Common myeloid progenitor, CD34-positive (primary cell): ENCODE results near the gene TTYH1.

ENCODE experiments used
- CTCF ChIA-PET: fragments of 350-600 bp; sonication (Branson Sonifier 250); formaldehyde crosslinking; loops from one replicate; lab custom pipeline; 2021; ENCODE audit warnings: antibody characterized with exemption; lab: Charles Lee
- POLR2A ChIA-PET: fragments of 350-600 bp; sonication (Branson Sonifier 250); formaldehyde crosslinking; loops from one replicate; lab custom pipeline; 2021; ENCODE audit warnings: antibody characterized with exemption; lab: Charles Lee
- DNase-seq, 3 donors: peaks; one replicate each; pipeline versions ENCODE4 v3.0.0 to v3.0.0-alpha.2; 2013
- H3K27ac ChIP-seq, 2 experiments: 1 replicate in 1 of 2; 2 replicates in 1 of 2; pipeline ENCODE4 v1.7.0; 2013; ENCODE audit warnings: inconsistent platforms in 2 of 2, low read length in 2 of 2, mild to moderate bottlenecking in 2 of 2, low read depth in 1 of 2, moderate library complexity in 1 of 2; ENCODE audit not compliant: severe bottlenecking in 2 of 2, insufficient read depth in 1 of 2, poor library complexity in 1 of 2
- H3K27me3 ChIP-seq, 5 experiments: replicated peaks in 2 of 5; 1 replicate in 3 of 5; 2 replicates in 2 of 5; pipeline versions ENCODE4 v1.6.1 to v1.7.0; 2013; ENCODE audit warnings: low read length in 4 of 5, mild to moderate bottlenecking in 2 of 5, moderate library complexity in 2 of 5, inconsistent platforms in 1 of 5; ENCODE audit not compliant: insufficient read depth in 5 of 5, control insufficient read depth in 4 of 5
- H3K36me3 ChIP-seq, 4 experiments: 1 replicate in 2 of 4; 2 replicates in 2 of 4; pipeline versions ENCODE4 v1.6.1 to v1.7.0; 2013; ENCODE audit warnings: low read length in 3 of 4, control low read depth in 1 of 4, mild to moderate bottlenecking in 1 of 4; ENCODE audit not compliant: control insufficient read depth in 4 of 4, insufficient read depth in 4 of 4
- H3K4me1 ChIP-seq, 4 experiments: 1 replicate in 3 of 4; 2 replicates in 1 of 4; pipeline versions ENCODE4 v1.6.1 to v1.7.1; 2013; ENCODE audit warnings: low read length in 3 of 4, mild to moderate bottlenecking in 3 of 4, control low read depth in 1 of 4, inconsistent platforms in 1 of 4, moderate library complexity in 1 of 4; ENCODE audit not compliant: control insufficient read depth in 4 of 4, insufficient read depth in 4 of 4; ENCODE audit errors: control extremely low read depth in 1 of 4
- H3K4me3 ChIP-seq, 7 experiments: 1 replicate in 4 of 7; 2 replicates in 3 of 7; pipeline versions ENCODE4 v1.5.1 to v1.7.0; 2013; ENCODE audit warnings: mild to moderate bottlenecking in 7 of 7, low read length in 6 of 7, moderate library complexity in 6 of 7, inconsistent platforms in 2 of 7, low read depth in 2 of 7, control low read depth in 1 of 7; ENCODE audit not compliant: insufficient read depth in 4 of 7, control insufficient read depth in 1 of 7; ENCODE audit errors: extremely low read depth in 1 of 7
- H3K9me3 ChIP-seq, 5 experiments: 1 replicate in 4 of 5; 2 replicates in 1 of 5; pipeline versions ENCODE4 v1.6.1 to v1.7.1; 2013; ENCODE audit warnings: low read length in 4 of 5, mild to moderate bottlenecking in 2 of 5, inconsistent platforms in 1 of 5, low read depth in 1 of 5, moderate library complexity in 1 of 5; ENCODE audit not compliant: control insufficient read depth in 4 of 5, insufficient read depth in 2 of 5; ENCODE audit errors: control extremely low read depth in 1 of 5
- WGBS: methylation state at CpG from one replicate; pipeline ENCODE4 v1.1.5; 2013; ENCODE audit not compliant: insufficient coverage; 5-methylcytosine and 5-hydroxymethylcytosine counted together

Gene TTYH1

DNA sequence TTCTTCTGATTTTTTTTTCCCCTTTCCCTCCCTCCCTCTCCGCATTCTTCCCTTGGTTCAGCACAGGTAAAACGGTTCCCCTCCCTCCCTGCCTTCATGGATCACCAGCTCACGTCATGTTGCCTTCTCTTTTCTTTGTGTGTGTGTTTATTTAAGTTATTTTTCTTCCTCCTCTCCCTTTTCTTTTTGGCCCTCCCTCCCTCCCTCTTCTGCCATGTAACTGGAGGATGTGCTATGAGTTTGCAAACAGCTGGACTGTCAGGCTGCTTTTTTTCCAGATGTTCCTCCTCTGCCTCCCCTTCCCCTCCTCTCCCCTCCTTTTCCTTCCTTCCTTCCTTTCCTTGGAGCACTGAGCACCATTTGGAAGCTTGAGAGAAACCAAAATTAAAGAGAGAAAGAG lies 46.3 kb downstream of the TTYH1 start:
- Histone ChIP-seq H3K27me3 (peaks cover 0 to 5% (median 0%) of the 10 kb centered on the region in 5 experiments), H3K4me1 (peaks cover 0 to 51% (median 38%) of the 10 kb centered on the region in 4 experiments), H3K4me3 (no peak overlapping the region), H3K27ac (no peak overlapping the region), H3K9me3 (no peaks in the 10 kb centered on the region), H3K36me3 (peaks cover 3 to 55% (median 36%) of the 10 kb centered on the region in 4 experiments)
- ChIA-PET POLR2A (interaction anchor here (0.7 to 2.3 kb wide), 4 partner anchors 8 to 1186 kb away, joined by 3 to 10 read pairs (median 6); partner anchors contain the start of gene LENG8), CTCF (interaction anchor here (1.3 to 1.4 kb wide), 2 partner anchors 11 to 45 kb away, joined by 3 to 5 read pairs; no protein-coding TSS in a partner anchor)
- DNase-seq = no peak
- WGBS = no CpG with 5 or more reads among the region's 3 CpGs

GRCh38 chr19:54462047-54462654 lies 46.9 kb downstream of the TTYH1 start:
- ChIA-PET CTCF (interaction anchor here (1.3 to 1.9 kb wide), 3 partner anchors 8 to 46 kb away, joined by 3 to 10 read pairs (median 5); no protein-coding TSS in a partner anchor), POLR2A (interaction anchor here (0.7 to 2.3 kb wide), 4 partner anchors 9 to 1185 kb away, joined by 3 to 10 read pairs (median 6); partner anchors contain the start of gene LENG8)
- H3K4me3 ChIP-seq = peak overlapping the region in 5 of 7 experiments; percentile 23 to 91 (median 81)
- peaks cover 2 to 49% (median 34%) of the 10 kb centered on the region in 4 experiments for H3K36me3 ChIP-seq
- H3K27ac ChIP-seq = peak overlapping the region in 1 of 2 experiments; percentile 54
- peaks cover 0 to 5% (median 0%) of the 10 kb centered on the region in 5 experiments for H3K27me3 ChIP-seq
- peaks cover 0 to 51% (median 38%) of the 10 kb centered on the region in 4 experiments for H3K4me1 ChIP-seq
- DNase-seq = no peak
- 87% methylated on average over 13 of the region's 15 CpGs for WGBS
- H3K9me3 ChIP-seq = no peaks in the 10 kb centered on the region

GRCh38 chr19:54462655-54463530 lies 47.6 kb downstream of the TTYH1 start:
- peaks cover 2 to 43% (median 30%) of the 10 kb centered on the region in 4 experiments for H3K36me3 ChIP-seq
- peak overlapping the region; percentile 23 to 91 (median 76) for H3K4me3 ChIP-seq
- ChIA-PET POLR2A (interaction anchor here (1.4 to 2.3 kb wide), 3 partner anchors 9 to 15 kb away, joined by 5 to 10 read pairs (median 7); partner anchors contain the start of gene LENG8), CTCF (interaction anchor here (0.8 to 1.9 kb wide), 4 partner anchors 9 to 46 kb away, joined by 3 to 10 read pairs (median 4); no protein-coding TSS in a partner anchor)
- H3K4me1 ChIP-seq = peaks cover 0 to 51% (median 38%) of the 10 kb centered on the region in 4 experiments
- H3K27ac ChIP-seq = peak overlapping the region in 1 of 2 experiments; percentile 54
- 10% methylated on average over 82 of the region's 91 CpGs for WGBS
- H3K9me3 ChIP-seq = no peaks in the 10 kb centered on the region
- H3K27me3 ChIP-seq = peaks cover 0 to 5% (median 0%) of the 10 kb centered on the region in 5 experiments
- DNase-seq = peak; percentile 72 to 85 (median 80)

GRCh38 chr19:54463531-54464043 lies 48.3 kb downstream of the TTYH1 start, which contains the start of gene LENG9:
Gene LENG9, minus strand, starts transcription at chr19:54463778. Its CDS starts 252 bp downstream, at chr19:54463526.
- Histone ChIP-seq H3K36me3 (peaks cover under 1 to 36% (median 23%) of the 10 kb centered on the region in 4 experiments), H3K27me3 (peaks cover 0 to 5% (median 0%) of the 10 kb centered on the region in 5 experiments), H3K4me1 (peaks cover 0 to 51% (median 38%) of the 10 kb centered on the region in 4 experiments), H3K9me3 (no peaks in the 10 kb centered on the region), H3K4me3 (peak within 1 kb of the TSS; percentile 53 to 91 (median 76)), H3K27ac (peak within 1 kb of the TSS; percentile 33 to 66)
- DNase-seq = peak; percentile 99
- ChIA-PET POLR2A (interaction anchor here (2.2 to 2.3 kb wide), 2 partner anchors 14 to 16 kb away, joined by 5 to 10 read pairs; partner anchors contain the start of gene LENG8), CTCF (interaction anchor here (0.8 to 1.9 kb wide), 2 partner anchors 10 to 14 kb away, joined by 3 to 10 read pairs; no protein-coding TSS in a partner anchor)
- 0% methylated on average over 37 of the region's 41 CpGs for WGBS

DNA sequence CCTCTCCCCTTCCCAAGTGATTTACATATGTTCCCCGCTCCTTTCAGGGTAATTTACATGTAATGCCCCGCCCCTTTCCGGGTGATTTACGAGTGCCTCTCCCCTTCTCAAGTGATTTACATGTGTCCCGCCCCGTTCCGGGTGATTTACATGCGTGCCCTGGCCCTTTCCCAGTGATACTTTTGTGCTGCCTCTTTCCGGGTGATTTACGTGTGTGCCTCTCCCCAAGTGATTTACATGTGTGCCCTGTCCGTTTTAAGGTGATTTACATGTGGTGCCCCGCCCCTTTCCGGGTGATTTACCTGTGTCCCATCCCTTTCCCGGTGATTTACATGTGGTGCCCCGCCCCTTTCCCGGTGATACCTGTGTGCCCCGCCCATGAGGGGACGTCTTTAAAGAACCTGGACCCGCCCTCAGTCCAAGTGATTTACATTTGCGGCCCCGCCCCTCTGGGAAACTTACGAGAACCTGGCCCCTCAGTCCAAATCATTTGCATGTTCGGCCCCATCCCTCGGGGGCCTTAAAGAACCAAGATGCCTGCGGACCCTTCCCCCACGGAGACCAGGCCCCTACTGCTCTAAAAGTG lies 48.9 kb downstream of the TTYH1 start:
- peaks cover 0 to 48% (median 36%) of the 10 kb centered on the region in 4 experiments for H3K4me1 ChIP-seq
- H3K9me3 ChIP-seq = no peaks in the 10 kb centered on the region
- ChIA-PET POLR2A (interaction anchor here (2.2 to 2.3 kb wide), 2 partner anchors 15 to 17 kb away, joined by 5 to 10 read pairs; partner anchors contain the start of gene LENG8), CTCF (interaction anchor here (0.8 to 1.9 kb wide), 2 partner anchors 10 to 14 kb away, joined by 3 to 10 read pairs; no protein-coding TSS in a partner anchor)
- H3K27ac ChIP-seq = peak overlapping the region; percentile 33 to 66
- DNase-seq = peak; percentile 92 to 96 (median 95)
- peak overlapping the region; percentile 53 to 91 (median 76) for H3K4me3 ChIP-seq
- peaks cover 0 to 31% (median 18%) of the 10 kb centered on the region in 4 experiments for H3K36me3 ChIP-seq
- under 1% methylated on average over 25 of the region's 26 CpGs for WGBS
- H3K27me3 ChIP-seq = peaks cover 0 to 6% (median 0%) of the 10 kb centered on the region in 5 experiments
